Activated T-helper 1 cell treated with anti-CD3 and anti-CD28 coated beads, Interleukin-12 subunit alpha, Interleukin-12 subunit beta, Interleukin-2, Interleukin-4 antibody, amounts not matched to agents 30 ng/mL and 10 ng/mL and 1 ng/mL, durations not matched to agents 14 hours and 24 hours and 36 hours (primary cell): ENCODE data around the gene ZP1. TPM values are rescaled to one million over a fixed set of nuclear protein-coding genes. Genes with fewer than 3 reads are reported as not detected.

Source experiments
- DNase-seq: peaks from one replicate; pipeline ENCODE4 v3.0.0; 2021; ENCODE audit warnings: low spot score
- H3K27ac Mint-ChIP-seq: one replicate; pipeline ENCODE4 v1.8.0; 2021; ENCODE audit warnings: mild to moderate bottlenecking, mixed read lengths
- H3K27me3 Mint-ChIP-seq: one replicate; pipeline ENCODE4 v1.8.0; 2022; ENCODE audit warnings: mild to moderate bottlenecking, moderate library complexity, mixed read lengths; ENCODE audit not compliant: insufficient read depth
- H3K36me3 Mint-ChIP-seq: one replicate; pipeline ENCODE4 v1.8.0; 2021; ENCODE audit warnings: low read depth, mixed read lengths
- H3K4me1 Mint-ChIP-seq: one replicate; pipeline ENCODE4 v1.8.0; 2021; ENCODE audit warnings: low read depth, mixed read lengths
- H3K4me3 Mint-ChIP-seq: one replicate; pipeline ENCODE4 v1.8.0; 2021; ENCODE audit warnings: mild to moderate bottlenecking, moderate library complexity, mixed read lengths
- H3K9me3 Mint-ChIP-seq: one replicate; pipeline ENCODE4 v1.8.0; 2021; ENCODE audit warnings: mixed read lengths
- intact Hi-C: fragments of 100-400 bp; cut with micrococcal nuclease; formaldehyde crosslinking; loops from one replicate; pipeline ENCODE4 v1.15.1; 2024
- total RNA-seq: library from RNA; stranded (reverse); gene quantifications from 2 replicates; pipeline ENCODE4 v1.2.3, GENCODE V29; 2022

The ZP1 gene
- total RNA-seq, 1 donor from 2014 or later, result not detected

DNA sequence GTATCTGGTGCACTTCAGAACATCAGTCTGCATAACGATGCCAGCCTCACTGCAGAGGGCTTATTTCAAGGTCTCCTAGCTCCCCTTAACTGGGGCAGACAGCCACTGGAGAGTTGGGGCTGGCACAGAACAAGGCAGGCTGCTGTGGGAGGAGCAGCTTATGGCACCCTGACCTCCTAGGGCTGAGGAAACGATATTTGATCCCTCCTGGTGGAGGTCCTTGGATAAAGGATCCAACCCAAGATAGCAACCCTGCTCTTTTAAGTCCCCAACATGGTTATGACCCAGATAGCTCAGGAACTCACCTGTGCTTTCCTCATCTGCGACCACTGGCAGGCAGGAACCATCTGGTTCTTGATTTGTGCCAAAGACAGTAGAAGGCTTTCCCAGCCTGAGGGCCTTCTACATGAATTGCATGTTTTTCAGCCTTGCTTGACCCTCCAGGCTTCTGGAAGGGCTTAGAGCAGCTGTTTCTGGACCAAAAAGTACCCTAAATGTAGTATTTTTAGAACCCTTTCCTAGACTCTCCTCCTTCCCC lies 49.4 kb downstream of the ZP1 start:
- H3K36me3 Mint-ChIP-seq, result peaks cover 28% of the 10 kb centered on the region
- no peaks in the 10 kb centered on the region for H3K9me3 Mint-ChIP-seq
- no peak for DNase-seq
- H3K27ac Mint-ChIP-seq, result no peak overlapping the region
- peak overlapping the region; percentile 21 for H3K4me3 Mint-ChIP-seq
- peaks cover 64% of the 10 kb centered on the region for H3K4me1 Mint-ChIP-seq
- intact Hi-C loops, result no loop called here
- peaks cover under 1% of the 10 kb centered on the region for H3K27me3 Mint-ChIP-seq

DNA sequence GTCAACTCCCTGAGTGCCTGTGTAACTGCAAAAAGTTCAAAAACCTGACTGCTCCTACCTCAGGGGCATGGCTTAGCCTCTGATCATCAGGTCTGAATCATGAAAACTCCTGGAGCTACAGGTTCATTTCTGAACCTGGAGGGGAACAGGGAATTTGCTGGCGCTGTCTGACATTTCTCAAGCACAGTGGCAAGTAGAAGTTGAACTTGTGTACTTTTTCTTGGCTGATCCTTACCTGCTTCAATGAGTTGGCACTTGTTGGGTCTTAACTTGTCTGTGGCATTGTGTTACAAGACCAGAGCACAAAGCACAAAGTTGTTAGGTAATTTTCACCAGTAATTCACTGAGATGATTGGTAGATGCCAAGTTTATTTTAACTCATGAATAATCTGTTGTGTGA lies 49.9 kb downstream of the ZP1 start:
- peaks cover 30% of the 10 kb centered on the region for H3K36me3 Mint-ChIP-seq
- no peaks in the 10 kb centered on the region for H3K9me3 Mint-ChIP-seq
- H3K4me3 Mint-ChIP-seq, result peak overlapping the region; percentile 23
- H3K27me3 Mint-ChIP-seq, result no peaks in the 10 kb centered on the region
- peaks cover 58% of the 10 kb centered on the region for H3K4me1 Mint-ChIP-seq
- H3K27ac Mint-ChIP-seq, result no peak overlapping the region
- DNase-seq, result no peak
- intact Hi-C loops, result no loop called here

- intact Hi-C loops, result no loop called here
- DNase-seq, result no peak
- Mint-ChIP-seq H3K27ac (no peak overlapping the region), H3K27me3 (no peaks in the 10 kb centered on the region), H3K36me3 (peaks cover 36% of the 10 kb centered on the region), H3K9me3 (no peaks in the 10 kb centered on the region), H3K4me1 (peaks cover 47% of the 10 kb centered on the region), H3K4me3 (no peak overlapping the region)
These were observed 51.1 kb downstream of the ZP1 start for GRCh38 chr11:60918251-60918938.

- intact Hi-C loops, result no loop called here
- DNase-seq, result no peak
- no peaks in the 10 kb centered on the region for H3K9me3 Mint-ChIP-seq
These were observed 51.6 kb downstream of the ZP1 start for GRCh38 chr11:60918939-60919265.

GRCh38 chr11:60919320-60919719 lies 52.0 kb downstream of the ZP1 start:
- Mint-ChIP-seq H3K27ac (no peak overlapping the region), H3K4me1 (peaks cover 39% of the 10 kb centered on the region), H3K9me3 (no peaks in the 10 kb centered on the region), H3K4me3 (no peak overlapping the region), H3K36me3 (peaks cover 38% of the 10 kb centered on the region), H3K27me3 (no peaks in the 10 kb centered on the region)
- DNase-seq, result no peak
- intact Hi-C loops, result no loop called here

More at GRCh38 chr11:60918939-60919265, 51.6 kb downstream of the ZP1 start:
- H3K27ac Mint-ChIP-seq, result no peak overlapping the region
- H3K36me3 Mint-ChIP-seq, result peaks cover 38% of the 10 kb centered on the region
- no peaks in the 10 kb centered on the region for H3K27me3 Mint-ChIP-seq
- peaks cover 42% of the 10 kb centered on the region for H3K4me1 Mint-ChIP-seq
- no peak overlapping the region for H3K4me3 Mint-ChIP-seq

GRCh38 chr11:60919956-60920355 lies 52.6 kb downstream of the ZP1 start:
- H3K36me3 Mint-ChIP-seq, result peaks cover 38% of the 10 kb centered on the region
- H3K4me1 Mint-ChIP-seq, result peaks cover 36% of the 10 kb centered on the region
- H3K4me3 Mint-ChIP-seq, result no peak overlapping the region
- no peak for DNase-seq
- intact Hi-C loops, result no loop called here
- no peaks in the 10 kb centered on the region for H3K9me3 Mint-ChIP-seq
- peaks cover 1% of the 10 kb centered on the region for H3K27me3 Mint-ChIP-seq
- H3K27ac Mint-ChIP-seq, result no peak overlapping the region

- H3K36me3 Mint-ChIP-seq, result peaks cover 34% of the 10 kb centered on the region
- H3K27ac Mint-ChIP-seq, result no peak overlapping the region
- no peaks in the 10 kb centered on the region for H3K9me3 Mint-ChIP-seq
- intact Hi-C loops, result no loop called here
- DNase-seq, result no peak
- peaks cover 28% of the 10 kb centered on the region for H3K4me1 Mint-ChIP-seq
- H3K27me3 Mint-ChIP-seq, result peaks cover 12% of the 10 kb centered on the region
- no peak overlapping the region for H3K4me3 Mint-ChIP-seq
These were observed 53.9 kb downstream of the ZP1 start for GRCh38 chr11:60921259-60921658.

DNA sequence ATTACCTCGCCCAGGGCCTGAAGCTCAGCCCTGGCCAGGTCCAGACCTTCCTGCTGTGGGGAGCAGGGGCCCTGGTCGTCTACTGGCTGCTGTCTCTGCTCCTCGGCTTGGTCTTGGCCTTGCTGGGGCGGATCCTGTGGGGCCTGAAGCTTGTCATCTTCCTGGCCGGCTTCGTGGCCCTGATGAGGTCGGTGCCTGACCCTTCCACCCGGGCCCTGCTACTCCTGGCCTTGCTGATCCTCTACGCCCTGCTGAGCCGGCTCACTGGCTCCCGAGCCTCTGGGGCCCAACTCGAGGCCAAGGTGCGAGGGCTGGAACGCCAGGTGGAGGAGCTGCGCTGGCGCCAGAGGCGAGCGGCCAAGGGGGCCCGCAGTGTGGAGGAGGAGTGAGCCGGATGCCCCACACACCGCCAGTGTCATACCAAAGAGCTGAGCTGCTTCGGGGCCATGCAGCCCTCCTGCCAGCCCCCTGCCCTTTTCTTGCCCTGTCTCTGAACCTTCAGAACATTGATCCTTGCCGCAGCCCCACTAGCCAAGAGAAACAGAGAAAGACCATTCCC lies 54.5 kb downstream of the ZP1 start:
- intact Hi-C loops, result no loop called here
- Mint-ChIP-seq H3K4me3 (no peak overlapping the region), H3K4me1 (peaks cover 24% of the 10 kb centered on the region), H3K27ac (no peak overlapping the region), H3K27me3 (peaks cover 16% of the 10 kb centered on the region), H3K9me3 (no peaks in the 10 kb centered on the region), H3K36me3 (peaks cover 34% of the 10 kb centered on the region)
- no peak for DNase-seq

DNA sequence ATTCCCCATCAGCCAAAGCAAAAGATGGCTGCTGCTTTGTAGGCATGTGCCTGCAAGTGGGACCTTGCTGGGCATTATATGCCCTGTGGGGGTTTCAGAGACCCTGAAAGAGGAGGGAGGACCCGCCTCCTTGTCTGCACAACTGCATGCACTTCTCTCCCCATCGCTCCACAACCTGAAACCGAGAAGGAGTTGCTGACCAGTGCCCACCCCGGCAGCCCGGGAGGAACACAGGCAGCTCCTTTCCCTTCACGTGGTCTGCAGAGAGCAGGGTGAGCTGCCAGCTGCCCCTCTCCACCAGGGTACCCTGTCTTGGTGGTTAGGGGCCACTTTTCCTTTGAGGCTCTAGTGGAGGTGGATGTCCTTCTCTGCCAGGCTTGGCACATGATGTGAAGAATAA lies 55.6 kb downstream of the ZP1 start:
- Mint-ChIP-seq H3K9me3 (no peaks in the 10 kb centered on the region), H3K4me1 (peaks cover 19% of the 10 kb centered on the region), H3K4me3 (no peak overlapping the region), H3K27ac (no peak overlapping the region), H3K27me3 (peaks cover 19% of the 10 kb centered on the region), H3K36me3 (peaks cover 30% of the 10 kb centered on the region)
- DNase-seq, result no peak
- intact Hi-C loops, result no loop called here

GRCh38 chr11:60923326-60923725 lies 56.0 kb downstream of the ZP1 start:
- DNase-seq, result no peak
- Mint-ChIP-seq H3K9me3 (no peaks in the 10 kb centered on the region), H3K27me3 (peaks cover 19% of the 10 kb centered on the region), H3K4me1 (peaks cover 19% of the 10 kb centered on the region), H3K4me3 (peak overlapping the region; percentile 65), H3K36me3 (peaks cover 28% of the 10 kb centered on the region), H3K27ac (no peak overlapping the region)
- intact Hi-C loops, result no loop called here

DNA sequence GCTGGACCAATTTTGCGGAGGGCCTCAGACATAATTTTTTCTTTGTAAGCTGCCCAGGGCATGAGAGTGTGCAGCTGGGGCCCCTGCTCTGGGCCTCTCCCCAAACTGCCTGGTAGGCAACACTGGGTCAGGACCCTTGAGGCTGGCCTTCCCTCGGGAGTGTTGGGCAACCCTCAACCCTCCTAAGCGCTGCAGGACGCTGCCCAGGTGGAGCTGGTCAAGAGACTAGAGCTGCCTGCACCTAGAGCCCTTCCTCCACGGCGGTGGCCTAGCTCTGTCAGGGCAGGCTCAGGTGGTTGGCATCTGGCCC lies 56.4 kb downstream of the ZP1 start:
- Mint-ChIP-seq H3K9me3 (no peaks in the 10 kb centered on the region), H3K27ac (no peak overlapping the region), H3K4me3 (peak overlapping the region; percentile 53), H3K4me1 (peaks cover 18% of the 10 kb centered on the region), H3K36me3 (peaks cover 28% of the 10 kb centered on the region), H3K27me3 (peaks cover 19% of the 10 kb centered on the region)
- intact Hi-C loops, result loop anchor here (1.0 kb wide), 1 partner anchor 8 kb away; no protein-coding TSS in a partner anchor
- DNase-seq, result no peak

- no peak within 1 kb of the TSS for H3K27ac Mint-ChIP-seq
- H3K4me3 Mint-ChIP-seq, result peak within 1 kb of the TSS; percentile 65
- peaks cover 19% of the 10 kb centered on the region for H3K27me3 Mint-ChIP-seq
- peaks cover 27% of the 10 kb centered on the region for H3K36me3 Mint-ChIP-seq
- H3K4me1 Mint-ChIP-seq, result peaks cover 12% of the 10 kb centered on the region
- no peak for DNase-seq
- no peaks in the 10 kb centered on the region for H3K9me3 Mint-ChIP-seq
- intact Hi-C loops, result loop anchor here (1.0 kb wide), 1 partner anchor 9 kb away; no protein-coding TSS in a partner anchor
These were observed 57.0 kb downstream of the ZP1 start, which contains the start of gene TMEM132A for GRCh38 chr11:60924110-60924905. TSS of gene TMEM132A (plus strand) at chr11:60924460. CDS start at chr11:60924634, 174 bp downstream.
